HEK293 (cell line): ENCODE measurements around the gene FANCC.

ENCODE experiments used
- BCL11A ChIP-seq: fragments of 450-650 bp; formaldehyde crosslinking; IDR thresholded peaks from 2 replicates; pipeline ENCODE4 v1.5.1; 2016; ENCODE audit warnings: low read depth, missing biosample characterization, missing genetic modification characterization
- GLI2 ChIP-seq: fragments of 450-650 bp; formaldehyde crosslinking; IDR thresholded peaks from 2 replicates; pipeline ENCODE4; 2017; ENCODE audit warnings: missing biosample characterization, missing genetic modification characterization, low read depth, borderline replicate concordance
- SP2 ChIP-seq: fragments of 450-650 bp; formaldehyde crosslinking; IDR thresholded peaks from 2 replicates; pipeline ENCODE4 v1.5.1; 2016; ENCODE audit warnings: missing biosample characterization, missing genetic modification characterization
- SP7 ChIP-seq: fragments of 450-650 bp; formaldehyde crosslinking; IDR thresholded peaks from 2 replicates; pipeline ENCODE4 v1.5.1; 2016; ENCODE audit warnings: missing biosample characterization, missing genetic modification characterization
- WT1 ChIP-seq: fragments of 450-650 bp; formaldehyde crosslinking; IDR thresholded peaks from 2 replicates; pipeline ENCODE4 v1.5.1; 2016; ENCODE audit warnings: missing biosample characterization, missing genetic modification characterization
- YY2 ChIP-seq: fragments of 450-650 bp; formaldehyde crosslinking; IDR thresholded peaks from 2 replicates; pipeline ENCODE4 v1.5.1; 2016; ENCODE audit warnings: missing biosample characterization, missing genetic modification characterization
- ZBTB17 ChIP-seq: fragments of 450-650 bp; formaldehyde crosslinking; IDR thresholded peaks from 2 replicates; pipeline ENCODE4 v1.5.1; 2016; ENCODE audit warnings: missing biosample characterization, missing genetic modification characterization
- ZBTB20 ChIP-seq: fragments of 450-650 bp; formaldehyde crosslinking; IDR thresholded peaks from 2 replicates; pipeline ENCODE4 v1.5.1; 2016; ENCODE audit warnings: missing biosample characterization, missing genetic modification characterization
- ZBTB48 ChIP-seq: fragments of 450-650 bp; formaldehyde crosslinking; IDR thresholded peaks from 2 replicates; pipeline ENCODE4 v1.5.1; 2016; ENCODE audit warnings: missing biosample characterization, missing genetic modification characterization
- ZNF112 ChIP-seq: fragments of 450-650 bp; formaldehyde crosslinking; IDR thresholded peaks from 2 replicates; pipeline ENCODE4 v1.5.0; 2017; ENCODE audit warnings: missing biosample characterization, missing genetic modification characterization
- ZNF157 ChIP-seq: fragments of 450-650 bp; formaldehyde crosslinking; IDR thresholded peaks from 2 replicates; pipeline ENCODE4 v1.5.1; 2016; ENCODE audit warnings: missing biosample characterization, missing genetic modification characterization
- ZNF211 ChIP-seq: fragments of 450-650 bp; formaldehyde crosslinking; IDR thresholded peaks from 2 replicates; pipeline ENCODE4 v1.5.1; 2016; ENCODE audit warnings: low read depth, missing biosample characterization, missing genetic modification characterization
- ZNF24 ChIP-seq: fragments of 450-650 bp; formaldehyde crosslinking; IDR thresholded peaks from 2 replicates; pipeline ENCODE4 v1.5.1; 2016; ENCODE audit warnings: missing biosample characterization, missing genetic modification characterization
- ZNF350 ChIP-seq: fragments of 450-650 bp; formaldehyde crosslinking; IDR thresholded peaks from 2 replicates; pipeline ENCODE4 v1.5.0; 2017; ENCODE audit warnings: missing biosample characterization, mild to moderate bottlenecking, missing genetic modification characterization
- ZNF394 ChIP-seq: fragments of 450-650 bp; formaldehyde crosslinking; IDR thresholded peaks from 2 replicates; pipeline ENCODE4 v1.5.1; 2016; ENCODE audit warnings: missing biosample characterization, missing genetic modification characterization, mild to moderate bottlenecking, moderate library complexity, borderline replicate concordance
- ZNF521 ChIP-seq: fragments of 450-650 bp; formaldehyde crosslinking; IDR thresholded peaks from 2 replicates; pipeline ENCODE4 v1.5.1; 2017; ENCODE audit warnings: missing biosample characterization, mild to moderate bottlenecking, missing genetic modification characterization
- ZNF555 ChIP-seq: fragments of 450-650 bp; formaldehyde crosslinking; conservative IDR thresholded peaks from 2 replicates; pipeline ENCODE4 v1.5.1; 2017; ENCODE audit warnings: missing biosample characterization, mild to moderate bottlenecking, missing genetic modification characterization, inconsistent platforms
- ZNF610 ChIP-seq: fragments of 450-650 bp; formaldehyde crosslinking; IDR thresholded peaks from 2 replicates; pipeline ENCODE4 v1.5.1; 2016; ENCODE audit warnings: missing biosample characterization, missing genetic modification characterization, borderline replicate concordance
- ZNF624 ChIP-seq: fragments of 450-650 bp; formaldehyde crosslinking; IDR thresholded peaks from 2 replicates; pipeline ENCODE4 v1.5.1; 2017; ENCODE audit warnings: missing biosample characterization, missing genetic modification characterization
- ZNF626 ChIP-seq: fragments of 450-650 bp; sonication (Bioruptor Pico); formaldehyde crosslinking; IDR thresholded peaks from 2 replicates; pipeline ENCODE4 v1.5.1; 2018; ENCODE audit warnings: missing biosample characterization, missing genetic modification characterization, inconsistent platforms
- ZNF660 ChIP-seq: fragments of 450-650 bp; IDR thresholded peaks from 2 replicates; pipeline ENCODE4 v1.5.1; 2018; ENCODE audit warnings: missing biosample characterization, mild to moderate bottlenecking, missing genetic modification characterization
- ZNF76 ChIP-seq: fragments of 450-650 bp; formaldehyde crosslinking; IDR thresholded peaks from 2 replicates; pipeline ENCODE4; 2016; ENCODE audit warnings: low read depth, missing biosample characterization, missing genetic modification characterization, borderline replicate concordance
- ZNF830 ChIP-seq: fragments of 450-650 bp; IDR thresholded peaks from 2 replicates; pipeline ENCODE4 v1.5.0; 2018; ENCODE audit warnings: missing biosample characterization, missing genetic modification characterization, low read depth, mild to moderate bottlenecking, moderate library complexity
- TF ChIP-seq, protein P1 (sequence below): fragments of 450-650 bp; formaldehyde crosslinking; conservative IDR thresholded peaks from 2 replicates; pipeline ENCODE4 v1.5.1; 2016; ENCODE audit warnings: low read depth, missing biosample characterization, missing genetic modification characterization
- TF ChIP-seq, protein P2 (sequence below): fragments of 450-650 bp; formaldehyde crosslinking; IDR thresholded peaks from 2 replicates; pipeline ENCODE4 v1.5.1; 2016; ENCODE audit warnings: missing biosample characterization, missing genetic modification characterization
- TF ChIP-seq, protein P3 (sequence below): fragments of 450-650 bp; IDR thresholded peaks from 2 replicates; pipeline ENCODE4 v1.5.1; 2018; ENCODE audit warnings: missing biosample characterization, mild to moderate bottlenecking, missing genetic modification characterization
- TF ChIP-seq, protein P4 (sequence below): fragments of 450-650 bp; formaldehyde crosslinking; IDR thresholded peaks from 2 replicates; pipeline ENCODE4 v1.5.1; 2017; ENCODE audit warnings: missing biosample characterization, mild to moderate bottlenecking, missing genetic modification characterization, moderate library complexity
- TF ChIP-seq, protein P5 (sequence below): fragments of 450-650 bp; formaldehyde crosslinking; IDR thresholded peaks from 2 replicates; pipeline ENCODE4 v1.5.1; 2017; ENCODE audit warnings: missing biosample characterization, missing genetic modification characterization
- TF ChIP-seq, protein P6 (sequence below): fragments of 450-650 bp; formaldehyde crosslinking; IDR thresholded peaks from 2 replicates; pipeline ENCODE4 v1.5.1; 2016; ENCODE audit warnings: missing biosample characterization, missing genetic modification characterization

FANCC gene

DNA sequence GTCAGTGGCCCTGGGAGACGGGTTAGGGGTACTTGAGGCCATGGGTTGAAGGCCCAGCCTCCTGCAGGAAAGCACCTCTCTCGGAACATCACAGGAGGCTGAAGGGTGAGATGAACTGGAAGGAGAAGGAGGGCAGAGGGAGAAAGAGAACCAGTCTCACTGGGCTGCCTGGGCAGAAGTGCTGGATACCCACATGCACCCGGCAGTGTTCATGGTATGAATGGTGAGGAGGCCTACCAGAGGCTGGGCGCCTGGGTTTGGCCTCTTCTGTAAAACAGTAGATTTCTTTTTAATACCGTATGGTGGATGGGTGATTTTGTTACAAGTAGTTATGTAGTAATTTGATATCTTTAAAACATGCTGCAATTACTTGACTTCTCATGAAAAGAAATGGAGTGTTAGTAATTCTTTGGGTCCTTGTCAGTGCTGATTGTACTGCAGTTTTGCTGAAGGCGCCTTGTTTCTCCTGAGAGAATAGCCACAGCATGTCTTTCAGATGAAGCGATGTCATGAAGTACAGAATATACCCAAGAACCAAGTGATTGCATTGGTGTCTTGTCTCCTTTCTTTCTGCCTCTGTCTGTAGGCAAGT, 258.6 kb downstream of the FANCC start (continued):
- TF ChIP-seq ZNF626 (tag by site-specific recombination) (no peak), ZBTB17 (tag by site-specific recombination) (no peak), SP7 (tag by site-specific recombination) (peak; percentile 42; the same call in 1 of the 2 replicates), ZNF610 (tag by site-specific recombination) (no peak), ZNF211 (tag by site-specific recombination) (no peak), ZNF112 (no peak), GLI2 (tag by site-specific recombination) (no peak), SP2 (tag by site-specific recombination) (no peak), ZNF555 (tag by site-specific recombination) (no peak), ZNF521 (no peak), ZNF394 (tag by site-specific recombination) (no peak), YY2 (tag by site-specific recombination) (no peak), ZBTB48 (tag by site-specific recombination) (no peak), ZNF157 (tag by site-specific recombination) (no peak), ZNF24 (tag by site-specific recombination) (no peak), ZNF660 (no peak), BCL11A (tag by site-specific recombination) (no peak), WT1 (0 out of 2 replicates have a peak, but pooled peaks have one; percentile 10), ZBTB20 (no peak), ZNF350 (no peak), ZNF624 (tag by site-specific recombination) (no peak), ZNF830 (tag by site-specific recombination) (no peak), ZNF76 (tag by site-specific recombination) (no peak)
- TF ChIP-seq, protein P1, sequence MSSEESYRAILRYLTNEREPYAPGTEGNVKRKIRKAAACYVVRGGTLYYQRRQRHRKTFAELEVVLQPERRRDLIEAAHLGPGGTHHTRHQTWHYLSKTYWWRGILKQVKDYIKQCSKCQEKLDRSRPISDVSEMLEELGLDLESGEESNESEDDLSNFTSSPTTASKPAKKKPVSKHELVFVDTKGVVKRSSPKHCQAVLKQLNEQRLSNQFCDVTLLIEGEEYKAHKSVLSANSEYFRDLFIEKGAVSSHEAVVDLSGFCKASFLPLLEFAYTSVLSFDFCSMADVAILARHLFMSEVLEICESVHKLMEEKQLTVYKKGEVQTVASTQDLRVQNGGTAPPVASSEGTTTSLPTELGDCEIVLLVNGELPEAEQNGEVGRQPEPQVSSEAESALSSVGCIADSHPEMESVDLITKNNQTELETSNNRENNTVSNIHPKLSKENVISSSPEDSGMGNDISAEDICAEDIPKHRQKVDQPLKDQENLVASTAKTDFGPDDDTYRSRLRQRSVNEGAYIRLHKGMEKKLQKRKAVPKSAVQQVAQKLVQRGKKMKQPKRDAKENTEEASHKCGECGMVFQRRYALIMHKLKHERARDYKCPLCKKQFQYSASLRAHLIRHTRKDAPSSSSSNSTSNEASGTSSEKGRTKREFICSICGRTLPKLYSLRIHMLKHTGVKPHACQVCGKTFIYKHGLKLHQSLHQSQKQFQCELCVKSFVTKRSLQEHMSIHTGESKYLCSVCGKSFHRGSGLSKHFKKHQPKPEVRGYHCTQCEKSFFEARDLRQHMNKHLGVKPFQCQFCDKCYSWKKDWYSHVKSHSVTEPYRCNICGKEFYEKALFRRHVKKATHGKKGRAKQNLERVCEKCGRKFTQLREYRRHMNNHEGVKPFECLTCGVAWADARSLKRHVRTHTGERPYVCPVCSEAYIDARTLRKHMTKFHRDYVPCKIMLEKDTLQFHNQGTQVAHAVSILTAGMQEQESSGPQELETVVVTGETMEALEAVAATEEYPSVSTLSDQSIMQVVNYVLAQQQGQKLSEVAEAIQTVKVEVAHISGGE (tag by site-specific recombination), result no peak
- TF ChIP-seq, protein P2, sequence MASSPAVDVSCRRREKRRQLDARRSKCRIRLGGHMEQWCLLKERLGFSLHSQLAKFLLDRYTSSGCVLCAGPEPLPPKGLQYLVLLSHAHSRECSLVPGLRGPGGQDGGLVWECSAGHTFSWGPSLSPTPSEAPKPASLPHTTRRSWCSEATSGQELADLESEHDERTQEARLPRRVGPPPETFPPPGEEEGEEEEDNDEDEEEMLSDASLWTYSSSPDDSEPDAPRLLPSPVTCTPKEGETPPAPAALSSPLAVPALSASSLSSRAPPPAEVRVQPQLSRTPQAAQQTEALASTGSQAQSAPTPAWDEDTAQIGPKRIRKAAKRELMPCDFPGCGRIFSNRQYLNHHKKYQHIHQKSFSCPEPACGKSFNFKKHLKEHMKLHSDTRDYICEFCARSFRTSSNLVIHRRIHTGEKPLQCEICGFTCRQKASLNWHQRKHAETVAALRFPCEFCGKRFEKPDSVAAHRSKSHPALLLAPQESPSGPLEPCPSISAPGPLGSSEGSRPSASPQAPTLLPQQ, result no peak
- TF ChIP-seq, protein P3, sequence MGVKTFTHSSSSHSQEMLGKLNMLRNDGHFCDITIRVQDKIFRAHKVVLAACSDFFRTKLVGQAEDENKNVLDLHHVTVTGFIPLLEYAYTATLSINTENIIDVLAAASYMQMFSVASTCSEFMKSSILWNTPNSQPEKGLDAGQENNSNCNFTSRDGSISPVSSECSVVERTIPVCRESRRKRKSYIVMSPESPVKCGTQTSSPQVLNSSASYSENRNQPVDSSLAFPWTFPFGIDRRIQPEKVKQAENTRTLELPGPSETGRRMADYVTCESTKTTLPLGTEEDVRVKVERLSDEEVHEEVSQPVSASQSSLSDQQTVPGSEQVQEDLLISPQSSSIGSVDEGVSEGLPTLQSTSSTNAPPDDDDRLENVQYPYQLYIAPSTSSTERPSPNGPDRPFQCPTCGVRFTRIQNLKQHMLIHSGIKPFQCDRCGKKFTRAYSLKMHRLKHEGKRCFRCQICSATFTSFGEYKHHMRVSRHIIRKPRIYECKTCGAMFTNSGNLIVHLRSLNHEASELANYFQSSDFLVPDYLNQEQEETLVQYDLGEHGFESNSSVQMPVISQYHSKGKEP (tag by site-specific recombination), result peak; percentile 65
- TF ChIP-seq, protein P4, sequence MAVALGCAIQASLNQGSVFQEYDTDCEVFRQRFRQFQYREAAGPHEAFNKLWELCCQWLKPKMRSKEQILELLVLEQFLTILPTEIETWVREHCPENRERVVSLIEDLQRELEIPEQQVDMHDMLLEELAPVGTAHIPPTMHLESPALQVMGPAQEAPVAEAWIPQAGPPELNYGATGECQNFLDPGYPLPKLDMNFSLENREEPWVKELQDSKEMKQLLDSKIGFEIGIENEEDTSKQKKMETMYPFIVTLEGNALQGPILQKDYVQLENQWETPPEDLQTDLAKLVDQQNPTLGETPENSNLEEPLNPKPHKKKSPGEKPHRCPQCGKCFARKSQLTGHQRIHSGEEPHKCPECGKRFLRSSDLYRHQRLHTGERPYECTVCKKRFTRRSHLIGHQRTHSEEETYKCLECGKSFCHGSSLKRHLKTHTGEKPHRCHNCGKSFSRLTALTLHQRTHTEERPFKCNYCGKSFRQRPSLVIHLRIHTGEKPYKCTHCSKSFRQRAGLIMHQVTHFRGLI (tag by site-specific recombination), result peak; percentile 46; the same call in 1 of the 2 replicates
- TF ChIP-seq, protein P5, sequence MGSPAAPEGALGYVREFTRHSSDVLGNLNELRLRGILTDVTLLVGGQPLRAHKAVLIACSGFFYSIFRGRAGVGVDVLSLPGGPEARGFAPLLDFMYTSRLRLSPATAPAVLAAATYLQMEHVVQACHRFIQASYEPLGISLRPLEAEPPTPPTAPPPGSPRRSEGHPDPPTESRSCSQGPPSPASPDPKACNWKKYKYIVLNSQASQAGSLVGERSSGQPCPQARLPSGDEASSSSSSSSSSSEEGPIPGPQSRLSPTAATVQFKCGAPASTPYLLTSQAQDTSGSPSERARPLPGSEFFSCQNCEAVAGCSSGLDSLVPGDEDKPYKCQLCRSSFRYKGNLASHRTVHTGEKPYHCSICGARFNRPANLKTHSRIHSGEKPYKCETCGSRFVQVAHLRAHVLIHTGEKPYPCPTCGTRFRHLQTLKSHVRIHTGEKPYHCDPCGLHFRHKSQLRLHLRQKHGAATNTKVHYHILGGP, result no peak
- TF ChIP-seq, protein P6, sequence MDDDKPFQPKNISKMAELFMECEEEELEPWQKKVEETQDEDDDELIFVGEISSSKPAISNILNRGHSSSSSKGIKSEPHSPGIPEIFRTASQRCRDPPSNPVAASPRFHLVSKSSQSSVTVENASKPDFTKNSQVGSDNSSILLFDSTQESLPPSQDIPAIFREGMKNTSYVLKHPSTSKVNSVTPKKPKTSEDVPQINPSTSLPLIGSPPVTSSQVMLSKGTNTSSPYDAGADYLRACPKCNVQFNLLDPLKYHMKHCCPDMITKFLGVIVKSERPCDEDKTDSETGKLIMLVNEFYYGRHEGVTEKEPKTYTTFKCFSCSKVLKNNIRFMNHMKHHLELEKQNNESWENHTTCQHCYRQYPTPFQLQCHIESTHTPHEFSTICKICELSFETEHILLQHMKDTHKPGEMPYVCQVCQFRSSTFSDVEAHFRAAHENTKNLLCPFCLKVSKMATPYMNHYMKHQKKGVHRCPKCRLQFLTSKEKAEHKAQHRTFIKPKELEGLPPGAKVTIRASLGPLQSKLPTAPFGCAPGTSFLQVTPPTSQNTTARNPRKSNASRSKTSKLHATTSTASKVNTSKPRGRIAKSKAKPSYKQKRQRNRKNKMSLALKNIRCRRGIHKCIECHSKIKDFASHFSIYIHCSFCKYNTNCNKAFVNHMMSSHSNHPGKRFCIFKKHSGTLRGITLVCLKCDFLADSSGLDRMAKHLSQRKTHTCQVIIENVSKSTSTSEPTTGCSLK (tag by site-specific recombination), result no peak
